ENCODE results near the gene JCHAIN. TPM values are rescaled to one million over a fixed set of nuclear protein-coding genes. Genes with fewer than 3 reads are reported as not detected.
A peak's percentile ranks its signal among the peaks of the same experiment; 100 is the strongest.
"Not testable (repeated sequence)": the region's sequence is repeated elsewhere in the genome, so short reads cannot be mapped to it uniquely, and the experiment has no call there.

Gene JCHAIN
- total and polyA plus RNA-seq, 2 experiments from 2014 or later, result 2.3 to 4.9 TPM

GRCh38 chr4:70700712-70701111 is 34.4 kb upstream of the JCHAIN start:
- Histone ChIP-seq H3K9me3 (ENCODE audit: low read depth) (no peaks in the 10 kb centered on the region), H3K4me1 (ENCODE audit: insufficient read depth) (0 out of 2 replicates have a peak, but pooled peaks cover 6% of the 10 kb centered on the region), H3K27me3 (replicated peaks; ENCODE audit: insufficient read depth) (no peaks in the 10 kb centered on the region), H3K4me3 (no peak overlapping the region), H3K79me2 (ENCODE audit: insufficient read depth) (no peaks in the 10 kb centered on the region), H3K4me2 (ENCODE audit: unreplicated experiment) (no peak overlapping the region), H3K36me3 (ENCODE audit: low read depth) (no peaks in the 10 kb centered on the region), H4K20me1 (ENCODE audit: insufficient read depth) (no peaks in the 10 kb centered on the region), H3K9ac (no peak overlapping the region), H3F3A (ENCODE audit: insufficient read depth) (peaks cover 19% of the 10 kb centered on the region), H3K27ac (no peak overlapping the region), H3K9me2 (ENCODE audit: insufficient read depth) (no peaks in the 10 kb centered on the region), H2AFZ (no peak overlapping the region)
- in situ Hi-C loops (cut with MboI), result no loop called here
- no peak for TF ChIP-seq EZH2 (IDR thresholded peaks at IDR 0.05; ENCODE audit: insufficient read depth, poor library complexity, severe bottlenecking)
- no peak for TF ChIP-seq EZH2phosphoT487 (IDR thresholded peaks at IDR 0.05; ENCODE audit: insufficient read depth, low read depth)
- 88 to 90% methylated on average over 5 of the region's 5 CpGs for WGBS, 2 experiments (ENCODE audit: low coverage in 1 of 2, low lambda C conversion rate in 2 of 2, missing lambda C conversion rate in 2 of 2)
- DNase-seq, result no peak

- DNase-seq; in situ Hi-C loops (cut with MboI): not testable (repeated sequence)
- WGBS, 2 experiments (ENCODE audit: low coverage in 1 of 2, low lambda C conversion rate in 2 of 2, missing lambda C conversion rate in 2 of 2), result 92 to 94% methylated on average over 8 of the region's 8 CpGs
Measured at GRCh38 chr4:70698435-70698834, 32.1 kb upstream of the JCHAIN start.

GRCh38 chr4:70694633-70695032 is 28.3 kb upstream of the JCHAIN start:
- H3K9me2 ChIP-seq (ENCODE audit: insufficient read depth); in situ Hi-C loops (cut with MboI); H3K9ac ChIP-seq; H3K27ac ChIP-seq; H3K36me3 ChIP-seq (ENCODE audit: low read depth); H3K4me3 ChIP-seq; DNase-seq; H3K4me2 ChIP-seq (ENCODE audit: unreplicated experiment); H4K20me1 ChIP-seq (ENCODE audit: insufficient read depth); H3F3A ChIP-seq (ENCODE audit: insufficient read depth); H3K9me3 ChIP-seq (ENCODE audit: low read depth); H2AFZ ChIP-seq; H3K27me3 ChIP-seq (replicated peaks; ENCODE audit: insufficient read depth): not testable (repeated sequence)
- peaks cover 19% of the 10 kb centered on the region for H3K4me1 ChIP-seq (ENCODE audit: insufficient read depth)
- peaks cover 48% of the 10 kb centered on the region for H3K79me2 ChIP-seq (ENCODE audit: insufficient read depth)
- WGBS, 2 experiments (ENCODE audit: low coverage in 1 of 2, low lambda C conversion rate in 2 of 2, missing lambda C conversion rate in 2 of 2), result 98 to 100% methylated on average over 7 of the region's 7 CpGs

More at GRCh38 chr4:70698435-70698834, 32.1 kb upstream of the JCHAIN start:
- H3K9ac ChIP-seq; H3F3A ChIP-seq (ENCODE audit: insufficient read depth); H3K36me3 ChIP-seq (ENCODE audit: low read depth); H4K20me1 ChIP-seq (ENCODE audit: insufficient read depth); H3K4me2 ChIP-seq (ENCODE audit: unreplicated experiment); H2AFZ ChIP-seq; H3K4me1 ChIP-seq (ENCODE audit: insufficient read depth); H3K27ac ChIP-seq; H3K9me2 ChIP-seq (ENCODE audit: insufficient read depth); H3K9me3 ChIP-seq (ENCODE audit: low read depth); H3K4me3 ChIP-seq; H3K27me3 ChIP-seq (replicated peaks; ENCODE audit: insufficient read depth): not testable (repeated sequence)
- H3K79me2 ChIP-seq (ENCODE audit: insufficient read depth), result peaks cover 10% of the 10 kb centered on the region

GRCh38 chr4:70691661-70692060 is 25.4 kb upstream of the JCHAIN start:
- DNase-seq, result no peak
- peaks cover 15% of the 10 kb centered on the region for H3F3A ChIP-seq (ENCODE audit: insufficient read depth)
- no peak overlapping the region for H3K4me3 ChIP-seq
- peaks cover 3% of the 10 kb centered on the region; the same call in 1 of the 2 replicates for H3K36me3 ChIP-seq (ENCODE audit: low read depth)
- TF ChIP-seq EZH2phosphoT487 (IDR thresholded peaks at IDR 0.05; ENCODE audit: insufficient read depth, low read depth) (no peak), EZH2 (IDR thresholded peaks at IDR 0.05; ENCODE audit: insufficient read depth, poor library complexity, severe bottlenecking) (no peak)
- H3K27ac ChIP-seq, result no peak overlapping the region
- H3K4me1 ChIP-seq (ENCODE audit: insufficient read depth), result peaks cover 27% of the 10 kb centered on the region
- no peaks in the 10 kb centered on the region for H3K9me3 ChIP-seq (ENCODE audit: low read depth)
- H3K27me3 ChIP-seq (replicated peaks; ENCODE audit: insufficient read depth), result no peaks in the 10 kb centered on the region
- peak overlapping the region; percentile 95 for H3K4me2 ChIP-seq (ENCODE audit: unreplicated experiment)
- WGBS, 2 experiments (ENCODE audit: low coverage in 1 of 2, low lambda C conversion rate in 2 of 2, missing lambda C conversion rate in 2 of 2), result 93 to 96% methylated on average over 1 of the region's 1 CpG
- H2AFZ ChIP-seq, result no peak overlapping the region
- no peak overlapping the region for H3K9ac ChIP-seq
- no peaks in the 10 kb centered on the region for H3K9me2 ChIP-seq (ENCODE audit: insufficient read depth)
- in situ Hi-C loops (cut with MboI), result no loop called here
- no peaks in the 10 kb centered on the region; the same call in 1 of the 2 replicates for H4K20me1 ChIP-seq (ENCODE audit: insufficient read depth)
- peaks cover 61% of the 10 kb centered on the region for H3K79me2 ChIP-seq (ENCODE audit: insufficient read depth)

GRCh38 chr4:70688795-70689231 is 22.5 kb upstream of the JCHAIN start:
- H3F3A ChIP-seq (ENCODE audit: insufficient read depth), result peaks cover 15% of the 10 kb centered on the region
- peak overlapping the region; percentile 95 for H3K4me2 ChIP-seq (ENCODE audit: unreplicated experiment)
- peak overlapping the region; percentile 97 for H3K27ac ChIP-seq
- peaks cover 27% of the 10 kb centered on the region for H3K4me1 ChIP-seq (ENCODE audit: insufficient read depth)
- no peaks in the 10 kb centered on the region for H3K9me3 ChIP-seq (ENCODE audit: low read depth)
- H3K9ac ChIP-seq, result peak overlapping the region; percentile 96
- H3K79me2 ChIP-seq (ENCODE audit: insufficient read depth), result peaks cover 54% of the 10 kb centered on the region
- no peaks in the 10 kb centered on the region; the same call in 1 of the 2 replicates for H4K20me1 ChIP-seq (ENCODE audit: insufficient read depth)
- H3K36me3 ChIP-seq (ENCODE audit: low read depth), result peaks cover 3% of the 10 kb centered on the region; the same call in 1 of the 2 replicates
- no peaks in the 10 kb centered on the region for H3K27me3 ChIP-seq (replicated peaks; ENCODE audit: insufficient read depth)
- TF ChIP-seq EZH2phosphoT487 (IDR thresholded peaks at IDR 0.05; ENCODE audit: insufficient read depth, low read depth), result no peak
- H3K4me3 ChIP-seq, result peak overlapping the region; percentile 100
- in situ Hi-C loops (cut with MboI), result no loop called here
- no peaks in the 10 kb centered on the region for H3K9me2 ChIP-seq (ENCODE audit: insufficient read depth)
- DNase-seq, result peak; percentile 54
- peak overlapping the region; percentile 99 for H2AFZ ChIP-seq
- WGBS, 2 experiments (ENCODE audit: low coverage in 1 of 2, low lambda C conversion rate in 2 of 2, missing lambda C conversion rate in 2 of 2), result 0 to 2% methylated on average over 15 to 19 of the region's 19 CpGs
